ENCODE measurements around the gene SOX18. TPM values are rescaled to one million over a fixed set of nuclear protein-coding genes. Genes with fewer than 3 reads are reported as not detected.
A peak's percentile ranks its signal among the peaks of the same experiment; 100 is the strongest.

SOX18 gene
- total and polyA plus RNA-seq, 2 of the 13 experiments (the other 11 are each of a cell fraction or from before 2014, with no cell fraction given): 1.6 to 1.9 TPM

DNA sequence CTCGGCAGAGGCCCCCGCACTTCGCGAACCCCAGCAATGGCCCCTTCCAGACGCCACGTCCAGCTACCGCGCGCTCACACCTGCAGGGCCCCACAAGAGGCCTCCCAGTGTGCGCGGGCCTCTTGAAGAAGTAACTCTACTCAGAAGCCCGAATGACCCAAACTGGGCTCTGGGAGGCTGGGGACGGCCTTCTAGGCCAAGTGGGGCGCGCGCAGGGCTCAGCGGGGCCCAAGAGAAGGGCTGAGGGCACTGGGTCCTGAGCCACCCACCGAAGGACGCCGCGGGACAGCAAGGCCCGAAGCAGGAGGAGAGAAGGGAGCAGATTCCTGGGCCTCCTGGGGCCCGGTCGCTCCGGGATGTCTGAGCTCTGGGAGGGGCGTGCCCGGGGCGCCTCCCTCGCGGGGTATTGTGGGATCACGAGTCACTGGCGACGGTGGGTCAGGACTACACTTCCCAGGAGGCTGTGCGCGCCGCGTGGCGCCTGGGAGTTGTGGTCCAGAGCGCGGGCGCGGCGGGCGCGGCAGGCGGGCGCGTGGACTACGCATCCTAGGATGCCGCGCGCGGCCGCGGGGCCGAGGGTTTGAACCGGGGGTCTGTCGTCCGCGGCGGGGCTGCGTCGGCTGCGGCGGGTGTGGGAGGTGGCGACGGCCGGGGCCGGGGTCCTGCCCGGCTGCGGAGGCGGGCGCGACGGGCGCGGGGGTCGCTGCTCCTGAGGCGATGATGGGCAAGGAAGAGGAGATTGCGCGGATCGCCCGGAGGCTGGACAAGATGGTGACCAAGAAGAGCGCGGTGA, 13.4 kb upstream of the SOX18 start, which contains the start of gene TCEA2 (continued):
- peak; percentile 91; the same call in 1 of the 2 replicates for TF ChIP-seq ZNF660 (CRISPR knock-in tag; IDR thresholded peaks at IDR 0.05; ENCODE audit: borderline replicate concordance, low read depth)
- TF ChIP-seq, protein P1, sequence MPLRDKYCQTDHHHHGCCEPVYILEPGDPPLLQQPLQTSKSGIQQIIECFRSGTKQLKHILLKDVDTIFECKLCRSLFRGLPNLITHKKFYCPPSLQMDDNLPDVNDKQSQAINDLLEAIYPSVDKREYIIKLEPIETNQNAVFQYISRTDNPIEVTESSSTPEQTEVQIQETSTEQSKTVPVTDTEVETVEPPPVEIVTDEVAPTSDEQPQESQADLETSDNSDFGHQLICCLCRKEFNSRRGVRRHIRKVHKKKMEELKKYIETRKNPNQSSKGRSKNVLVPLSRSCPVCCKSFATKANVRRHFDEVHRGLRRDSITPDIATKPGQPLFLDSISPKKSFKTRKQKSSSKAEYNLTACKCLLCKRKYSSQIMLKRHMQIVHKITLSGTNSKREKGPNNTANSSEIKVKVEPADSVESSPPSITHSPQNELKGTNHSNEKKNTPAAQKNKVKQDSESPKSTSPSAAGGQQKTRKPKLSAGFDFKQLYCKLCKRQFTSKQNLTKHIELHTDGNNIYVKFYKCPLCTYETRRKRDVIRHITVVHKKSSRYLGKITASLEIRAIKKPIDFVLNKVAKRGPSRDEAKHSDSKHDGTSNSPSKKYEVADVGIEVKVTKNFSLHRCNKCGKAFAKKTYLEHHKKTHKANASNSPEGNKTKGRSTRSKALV (CRISPR knock-in tag; IDR thresholded peaks at IDR 0.05): peak; percentile 54; the same call in 1 of the 2 replicates
- TF ChIP-seq ETV5 (CRISPR knock-in tag; IDR thresholded peaks at IDR 0.05; ENCODE audit: borderline replicate concordance): peak; percentile 61; the same call in 1 of the 2 replicates
- peak; percentile 93 for TF ChIP-seq ZNF143 (CRISPR knock-in tag; IDR thresholded peaks at IDR 0.05)
- TF ChIP-seq, protein P2, sequence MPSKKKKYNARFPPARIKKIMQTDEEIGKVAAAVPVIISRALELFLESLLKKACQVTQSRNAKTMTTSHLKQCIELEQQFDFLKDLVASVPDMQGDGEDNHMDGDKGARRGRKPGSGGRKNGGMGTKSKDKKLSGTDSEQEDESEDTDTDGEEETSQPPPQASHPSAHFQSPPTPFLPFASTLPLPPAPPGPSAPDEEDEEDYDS (CRISPR knock-in tag; IDR thresholded peaks at IDR 0.05): peak; percentile 81
- peak; percentile 97; the same call in 1 of the 2 replicates for TF ChIP-seq ZNF747 (CRISPR knock-in tag; IDR thresholded peaks at IDR 0.05; ENCODE audit: borderline replicate concordance)
- TF ChIP-seq PAF1 (CRISPR knock-in tag; IDR thresholded peaks at IDR 0.05): no peak
- TF ChIP-seq, protein P3, sequence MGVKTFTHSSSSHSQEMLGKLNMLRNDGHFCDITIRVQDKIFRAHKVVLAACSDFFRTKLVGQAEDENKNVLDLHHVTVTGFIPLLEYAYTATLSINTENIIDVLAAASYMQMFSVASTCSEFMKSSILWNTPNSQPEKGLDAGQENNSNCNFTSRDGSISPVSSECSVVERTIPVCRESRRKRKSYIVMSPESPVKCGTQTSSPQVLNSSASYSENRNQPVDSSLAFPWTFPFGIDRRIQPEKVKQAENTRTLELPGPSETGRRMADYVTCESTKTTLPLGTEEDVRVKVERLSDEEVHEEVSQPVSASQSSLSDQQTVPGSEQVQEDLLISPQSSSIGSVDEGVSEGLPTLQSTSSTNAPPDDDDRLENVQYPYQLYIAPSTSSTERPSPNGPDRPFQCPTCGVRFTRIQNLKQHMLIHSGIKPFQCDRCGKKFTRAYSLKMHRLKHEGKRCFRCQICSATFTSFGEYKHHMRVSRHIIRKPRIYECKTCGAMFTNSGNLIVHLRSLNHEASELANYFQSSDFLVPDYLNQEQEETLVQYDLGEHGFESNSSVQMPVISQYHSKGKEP (CRISPR knock-in tag; IDR thresholded peaks at IDR 0.05): 0 out of 2 replicates have a peak, but pooled peaks have one; percentile 68
- TF ChIP-seq, protein P4, sequence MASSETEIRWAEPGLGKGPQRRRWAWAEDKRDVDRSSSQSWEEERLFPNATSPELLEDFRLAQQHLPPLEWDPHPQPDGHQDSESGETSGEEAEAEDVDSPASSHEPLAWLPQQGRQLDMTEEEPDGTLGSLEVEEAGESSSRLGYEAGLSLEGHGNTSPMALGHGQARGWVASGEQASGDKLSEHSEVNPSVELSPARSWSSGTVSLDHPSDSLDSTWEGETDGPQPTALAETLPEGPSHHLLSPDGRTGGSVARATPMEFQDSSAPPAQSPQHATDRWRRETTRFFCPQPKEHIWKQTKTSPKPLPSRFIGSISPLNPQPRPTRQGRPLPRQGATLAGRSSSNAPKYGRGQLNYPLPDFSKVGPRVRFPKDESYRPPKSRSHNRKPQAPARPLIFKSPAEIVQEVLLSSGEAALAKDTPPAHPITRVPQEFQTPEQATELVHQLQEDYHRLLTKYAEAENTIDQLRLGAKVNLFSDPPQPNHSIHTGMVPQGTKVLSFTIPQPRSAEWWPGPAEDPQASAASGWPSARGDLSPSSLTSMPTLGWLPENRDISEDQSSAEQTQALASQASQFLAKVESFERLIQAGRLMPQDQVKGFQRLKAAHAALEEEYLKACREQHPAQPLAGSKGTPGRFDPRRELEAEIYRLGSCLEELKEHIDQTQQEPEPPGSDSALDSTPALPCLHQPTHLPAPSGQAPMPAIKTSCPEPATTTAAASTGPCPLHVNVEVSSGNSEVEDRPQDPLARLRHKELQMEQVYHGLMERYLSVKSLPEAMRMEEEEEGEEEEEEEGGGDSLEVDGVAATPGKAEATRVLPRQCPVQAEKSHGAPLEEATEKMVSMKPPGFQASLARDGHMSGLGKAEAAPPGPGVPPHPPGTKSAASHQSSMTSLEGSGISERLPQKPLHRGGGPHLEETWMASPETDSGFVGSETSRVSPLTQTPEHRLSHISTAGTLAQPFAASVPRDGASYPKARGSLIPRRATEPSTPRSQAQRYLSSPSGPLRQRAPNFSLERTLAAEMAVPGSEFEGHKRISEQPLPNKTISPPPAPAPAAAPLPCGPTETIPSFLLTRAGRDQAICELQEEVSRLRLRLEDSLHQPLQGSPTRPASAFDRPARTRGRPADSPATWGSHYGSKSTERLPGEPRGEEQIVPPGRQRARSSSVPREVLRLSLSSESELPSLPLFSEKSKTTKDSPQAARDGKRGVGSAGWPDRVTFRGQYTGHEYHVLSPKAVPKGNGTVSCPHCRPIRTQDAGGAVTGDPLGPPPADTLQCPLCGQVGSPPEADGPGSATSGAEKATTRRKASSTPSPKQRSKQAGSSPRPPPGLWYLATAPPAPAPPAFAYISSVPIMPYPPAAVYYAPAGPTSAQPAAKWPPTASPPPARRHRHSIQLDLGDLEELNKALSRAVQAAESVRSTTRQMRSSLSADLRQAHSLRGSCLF (CRISPR knock-in tag; IDR thresholded peaks at IDR 0.05; ENCODE audit: borderline replicate concordance): peak; percentile 34; the same call in 1 of the 2 replicates
- peak; percentile 93 for TF ChIP-seq SIN3A (IDR thresholded peaks at IDR 0.05; ENCODE audit: borderline replicate concordance, low read depth, low read length)
- TF ChIP-seq ZBTB7A (CRISPR knock-in tag; IDR thresholded peaks at IDR 0.05): peak; percentile 70
- TF ChIP-seq, protein P5, sequence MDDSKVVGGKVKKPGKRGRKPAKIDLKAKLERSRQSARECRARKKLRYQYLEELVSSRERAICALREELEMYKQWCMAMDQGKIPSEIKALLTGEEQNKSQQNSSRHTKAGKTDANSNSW (CRISPR knock-in tag; IDR thresholded peaks at IDR 0.05; ENCODE audit: borderline replicate concordance): peak; percentile 85; the same call in 1 of the 2 replicates
- TF ChIP-seq HNRNPK (IDR thresholded peaks at IDR 0.05; ENCODE audit: low read depth, low read length, poor library complexity, severe bottlenecking): no peak
- TF ChIP-seq, protein P6, sequence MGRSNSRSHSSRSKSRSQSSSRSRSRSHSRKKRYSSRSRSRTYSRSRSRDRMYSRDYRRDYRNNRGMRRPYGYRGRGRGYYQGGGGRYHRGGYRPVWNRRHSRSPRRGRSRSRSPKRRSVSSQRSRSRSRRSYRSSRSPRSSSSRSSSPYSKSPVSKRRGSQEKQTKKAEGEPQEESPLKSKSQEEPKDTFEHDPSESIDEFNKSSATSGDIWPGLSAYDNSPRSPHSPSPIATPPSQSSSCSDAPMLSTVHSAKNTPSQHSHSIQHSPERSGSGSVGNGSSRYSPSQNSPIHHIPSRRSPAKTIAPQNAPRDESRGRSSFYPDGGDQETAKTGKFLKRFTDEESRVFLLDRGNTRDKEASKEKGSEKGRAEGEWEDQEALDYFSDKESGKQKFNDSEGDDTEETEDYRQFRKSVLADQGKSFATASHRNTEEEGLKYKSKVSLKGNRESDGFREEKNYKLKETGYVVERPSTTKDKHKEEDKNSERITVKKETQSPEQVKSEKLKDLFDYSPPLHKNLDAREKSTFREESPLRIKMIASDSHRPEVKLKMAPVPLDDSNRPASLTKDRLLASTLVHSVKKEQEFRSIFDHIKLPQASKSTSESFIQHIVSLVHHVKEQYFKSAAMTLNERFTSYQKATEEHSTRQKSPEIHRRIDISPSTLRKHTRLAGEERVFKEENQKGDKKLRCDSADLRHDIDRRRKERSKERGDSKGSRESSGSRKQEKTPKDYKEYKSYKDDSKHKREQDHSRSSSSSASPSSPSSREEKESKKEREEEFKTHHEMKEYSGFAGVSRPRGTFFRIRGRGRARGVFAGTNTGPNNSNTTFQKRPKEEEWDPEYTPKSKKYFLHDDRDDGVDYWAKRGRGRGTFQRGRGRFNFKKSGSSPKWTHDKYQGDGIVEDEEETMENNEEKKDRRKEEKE (IDR thresholded peaks at IDR 0.05): no peak
- TF ChIP-seq ZNF761 (CRISPR knock-in tag; conservative IDR thresholded peaks at IDR 0.05): peak; percentile 72; the same call in 1 of the 2 replicates

All from HepG2 (cell line).